A549 treated with CpdA at 1 μM for 4 hours (cell line): ENCODE results near the gene SMARCB1. TPM values are rescaled to one million over a fixed set of nuclear protein-coding genes. Genes with fewer than 3 reads are reported as not detected.

ENCODE experiments used
- total RNA-seq: library from RNA; stranded (reverse); fragments of 200-300 nt; extraction: Qiagen RNA extraction; gene quantifications from 5 replicates; pipeline ENCODE4 v1.2.3, GENCODE V29; 2022; ENCODE audit warnings: low read depth

The SMARCB1 gene
- total RNA-seq = 51.1 to 56.6 TPM (median 55.8 TPM) in 5 replicates

DNA sequence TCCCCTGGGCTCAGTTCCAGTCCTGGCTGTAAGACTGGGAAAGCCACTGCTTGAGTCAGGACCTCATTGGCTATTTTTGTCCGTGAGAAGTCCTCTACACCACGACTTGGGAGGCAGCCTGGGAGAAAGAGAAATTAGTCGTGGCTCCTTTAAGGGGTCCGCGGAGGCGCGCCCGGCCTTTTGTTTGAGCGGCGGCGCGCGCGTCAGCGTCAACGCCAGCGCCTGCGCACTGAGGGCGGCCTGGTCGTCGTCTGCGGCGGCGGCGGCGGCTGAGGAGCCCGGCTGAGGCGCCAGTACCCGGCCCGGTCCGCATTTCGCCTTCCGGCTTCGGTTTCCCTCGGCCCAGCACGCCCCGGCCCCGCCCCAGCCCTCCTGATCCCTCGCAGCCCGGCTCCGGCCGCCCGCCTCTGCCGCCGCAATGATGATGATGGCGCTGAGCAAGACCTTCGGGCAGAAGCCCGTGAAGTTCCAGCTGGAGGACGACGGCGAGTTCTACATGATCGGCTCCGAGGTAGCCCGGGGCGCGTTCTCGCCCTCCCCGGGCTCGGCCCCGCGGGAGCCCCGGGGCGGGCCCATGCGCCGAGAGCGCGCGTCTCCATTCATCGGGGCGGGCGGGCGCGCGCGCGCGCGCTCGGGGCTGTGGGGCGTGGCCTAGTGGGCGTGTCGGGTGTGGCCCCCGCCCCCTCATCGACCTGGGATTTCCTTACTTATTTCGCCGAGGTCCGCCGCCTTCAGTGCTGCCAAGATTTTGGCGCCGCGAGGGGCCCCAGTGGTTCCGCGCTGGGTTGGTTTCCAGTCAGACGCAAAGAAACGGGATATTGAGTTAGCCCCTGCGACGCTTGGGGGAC is at the start of gene SMARCB1:
Gene SMARCB1, plus strand, starts transcription at position 215 of the 848 bp plus-strand sequence. Its CDS starts 204 bp downstream, at position 419.

DNA sequence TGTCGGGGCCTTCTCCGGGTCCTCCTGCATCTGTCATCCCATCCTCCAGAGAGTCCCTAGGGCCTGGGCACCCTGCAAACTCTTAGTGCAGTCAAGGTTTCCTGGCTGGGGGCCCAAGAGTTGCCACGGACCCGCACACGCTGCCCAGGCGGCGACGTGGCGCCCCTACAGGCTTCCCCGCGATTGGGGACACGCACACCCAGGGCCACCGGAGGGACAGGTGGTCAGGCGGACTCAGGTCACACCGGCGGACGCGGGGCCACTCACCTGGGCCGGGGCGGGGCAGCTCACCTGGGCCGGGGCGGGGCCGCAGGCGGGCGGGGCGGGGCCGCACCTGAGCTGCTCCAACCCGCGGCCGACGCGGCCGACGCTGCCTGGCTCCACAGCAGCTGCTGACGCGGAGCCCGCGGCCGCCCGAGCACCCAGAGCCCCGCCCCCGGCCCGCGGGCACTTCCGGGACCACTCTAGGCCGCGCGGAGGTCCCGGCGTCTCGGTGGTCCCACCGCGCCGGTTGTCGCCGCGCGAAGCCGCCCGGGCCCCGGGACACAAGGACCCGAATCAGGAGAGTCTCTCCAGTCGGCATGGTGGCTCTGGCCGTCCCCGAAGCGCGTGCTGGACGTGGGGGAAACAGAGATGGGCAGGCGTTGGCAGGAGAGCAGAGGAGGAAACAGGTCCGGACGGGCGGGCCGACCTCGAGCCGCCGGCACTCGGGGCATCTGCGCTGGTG is 35.9 kb upstream of the SMARCB1 start, which contains the start of gene ZNF70:
Gene ZNF70, minus strand, starts transcription at position 399 of the 727 bp plus-strand sequence. CDS start 5,972 bp downstream, outside the sequence.

DNA sequence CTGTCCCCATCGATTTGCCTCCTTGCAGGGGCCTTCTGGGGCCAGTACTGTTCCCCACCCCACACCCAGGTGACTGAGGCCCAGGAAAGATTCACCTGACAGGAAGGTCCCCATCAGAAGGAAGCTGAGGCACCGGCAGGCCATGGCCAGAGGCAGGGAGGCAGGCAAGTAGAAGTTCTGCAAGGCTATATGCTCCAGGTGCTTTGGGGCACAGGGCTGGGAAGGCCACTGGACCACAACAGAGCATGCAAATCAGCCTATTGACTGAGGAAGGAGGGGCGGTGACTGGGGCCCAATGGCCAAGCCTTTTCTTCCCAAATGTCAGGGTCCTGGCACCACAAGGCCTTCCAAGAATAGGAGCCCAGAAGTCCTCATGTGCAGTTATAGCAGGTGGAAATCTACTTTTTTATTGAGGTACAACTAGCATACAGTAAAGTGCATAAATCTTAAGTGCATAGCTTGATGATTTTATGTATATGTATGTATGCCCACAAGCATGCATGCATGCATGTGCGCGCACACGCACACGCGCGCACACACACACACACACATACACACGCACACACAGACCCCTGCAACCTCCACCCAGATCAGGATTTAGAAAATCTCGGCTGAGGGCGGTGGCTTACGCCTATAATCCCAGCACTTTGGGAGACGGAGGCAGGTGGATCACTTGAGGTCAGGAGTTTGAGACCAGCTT is 32.4 kb upstream of the SMARCB1 start, which contains the start of gene VPREB3:
Gene VPREB3, minus strand, starts transcription at position 206 of the 700 bp plus-strand sequence. Its CDS starts 62 bp downstream, at position 144.

DNA sequence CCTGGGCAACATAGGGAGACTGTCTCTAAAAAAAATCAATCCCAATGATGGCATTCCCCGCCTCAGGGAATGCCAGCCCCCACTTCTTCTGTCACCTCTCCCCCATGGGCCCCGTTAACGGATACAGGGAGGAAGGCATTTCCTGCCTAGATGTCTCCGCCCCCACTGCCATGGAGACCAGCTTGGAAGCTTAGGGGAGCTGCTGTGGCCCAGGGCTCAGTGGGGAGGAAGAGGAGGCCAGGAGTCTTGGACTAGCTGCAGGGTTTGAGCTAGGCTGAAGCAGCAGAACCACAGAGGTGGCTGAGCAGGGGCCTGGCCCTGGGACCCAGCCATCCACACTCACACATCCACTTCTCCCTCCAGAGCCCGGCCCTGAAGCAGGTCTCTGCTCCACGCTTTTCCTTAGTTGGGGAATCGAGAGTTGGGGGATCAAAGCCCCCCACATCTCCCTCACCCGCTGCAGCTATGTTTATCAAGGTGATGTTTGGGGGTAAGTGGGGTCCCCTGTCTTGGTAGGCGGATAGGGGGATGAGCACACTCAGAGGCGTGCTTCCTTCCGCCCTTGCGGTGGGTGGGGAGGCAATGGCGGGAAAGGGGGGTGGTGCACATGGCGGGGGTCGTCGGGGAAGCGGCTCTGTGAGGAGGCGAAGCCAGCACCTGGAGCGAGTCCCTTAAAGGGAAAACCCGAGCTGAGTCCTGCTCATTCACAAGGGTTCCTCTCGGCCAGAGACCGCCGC is 23.8 kb upstream of the SMARCB1 start, which contains the start of gene C22orf15:
Gene C22orf15, plus strand, starts transcription at position 149 of the 737 bp plus-strand sequence. Its CDS starts 317 bp downstream, at position 466.

DNA sequence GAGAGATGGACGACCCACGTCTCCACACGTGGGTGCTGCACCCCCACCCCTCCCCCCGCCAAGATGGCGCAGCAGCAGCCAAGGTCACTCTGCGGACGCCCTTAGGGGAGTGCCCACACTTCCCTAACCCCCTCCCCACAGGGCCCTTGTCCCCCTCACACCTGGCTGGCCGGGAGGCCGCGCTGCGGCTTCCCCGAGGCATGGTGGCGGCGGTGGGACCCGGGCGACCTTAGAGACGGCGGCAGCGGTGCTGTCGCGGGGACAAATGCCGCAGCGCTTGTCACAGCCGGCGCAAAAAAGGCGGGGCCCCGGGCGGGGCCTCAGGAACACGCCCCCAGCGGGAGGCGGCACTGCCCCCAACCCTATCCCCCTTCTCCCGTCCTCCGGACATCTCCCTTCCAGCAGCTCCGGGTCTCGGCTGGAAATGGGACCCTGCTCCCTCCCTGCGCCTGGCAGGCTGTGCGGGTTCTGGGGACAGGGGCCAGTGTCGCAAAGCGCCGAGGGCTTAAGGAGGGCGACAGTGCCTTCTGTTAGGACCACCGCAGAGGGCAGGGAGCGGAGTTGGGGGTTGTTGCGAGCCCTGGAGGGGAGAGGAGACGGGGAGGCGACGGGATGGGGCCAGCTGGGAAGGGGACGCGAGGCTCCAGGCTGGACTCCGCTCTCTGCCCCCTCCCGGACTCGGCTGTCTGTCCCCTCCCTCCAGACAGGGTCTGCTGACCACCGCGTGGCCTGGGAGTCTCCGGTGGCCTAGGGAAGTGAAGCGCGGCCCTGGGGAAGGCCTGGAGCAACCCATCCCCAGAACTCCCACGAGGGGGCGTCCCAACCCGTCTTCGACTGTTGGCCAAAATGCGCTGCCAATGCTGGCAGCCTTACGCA is 18.9 kb upstream of the SMARCB1 start, which contains the start of gene CHCHD10:
Gene CHCHD10, minus strand, starts transcription at position 300 of the 876 bp plus-strand sequence. Its CDS starts 98 bp downstream, at position 202.

DNA sequence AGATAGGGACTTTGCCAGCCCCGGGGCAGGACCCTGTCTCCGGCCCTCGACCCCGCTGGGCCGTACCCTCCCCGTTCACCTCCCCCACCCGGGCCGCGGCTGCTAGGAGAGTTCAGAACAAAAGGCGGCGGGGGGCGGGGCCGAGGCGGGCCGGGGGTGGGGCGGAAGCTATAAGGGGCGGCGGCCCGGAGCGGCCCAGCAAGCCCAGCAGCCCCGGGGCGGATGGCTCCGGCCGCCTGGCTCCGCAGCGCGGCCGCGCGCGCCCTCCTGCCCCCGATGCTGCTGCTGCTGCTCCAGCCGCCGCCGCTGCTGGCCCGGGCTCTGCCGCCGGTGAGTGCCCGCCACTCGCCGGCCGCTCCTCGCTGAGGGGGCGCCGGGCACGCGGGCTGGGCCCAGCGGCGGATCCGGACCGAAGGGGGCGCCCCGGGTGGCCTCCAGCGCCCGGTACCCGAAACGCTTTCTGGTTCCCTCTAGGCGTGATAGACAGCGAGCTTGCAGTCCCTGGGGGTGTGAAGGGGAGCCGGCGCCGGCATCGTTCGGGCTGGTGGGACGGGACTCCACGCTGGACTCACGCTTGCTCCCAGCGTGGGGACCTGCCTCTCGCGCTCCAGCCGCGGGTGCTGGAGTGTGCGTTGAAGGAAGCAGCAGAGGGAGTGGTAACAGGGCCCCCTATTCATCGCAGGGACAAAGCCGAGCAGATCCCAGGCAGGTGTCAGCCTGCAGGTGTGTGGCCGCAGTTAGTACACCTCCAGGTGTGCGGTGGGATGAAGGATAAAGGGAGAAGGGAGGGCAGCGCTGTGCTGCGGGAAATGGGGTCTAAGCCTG is 13.9 kb upstream of the SMARCB1 start, which contains the start of gene MMP11:
Gene MMP11, plus strand, starts transcription at position 201 of the 825 bp plus-strand sequence. Its CDS starts 22 bp downstream, at position 223.

DNA sequence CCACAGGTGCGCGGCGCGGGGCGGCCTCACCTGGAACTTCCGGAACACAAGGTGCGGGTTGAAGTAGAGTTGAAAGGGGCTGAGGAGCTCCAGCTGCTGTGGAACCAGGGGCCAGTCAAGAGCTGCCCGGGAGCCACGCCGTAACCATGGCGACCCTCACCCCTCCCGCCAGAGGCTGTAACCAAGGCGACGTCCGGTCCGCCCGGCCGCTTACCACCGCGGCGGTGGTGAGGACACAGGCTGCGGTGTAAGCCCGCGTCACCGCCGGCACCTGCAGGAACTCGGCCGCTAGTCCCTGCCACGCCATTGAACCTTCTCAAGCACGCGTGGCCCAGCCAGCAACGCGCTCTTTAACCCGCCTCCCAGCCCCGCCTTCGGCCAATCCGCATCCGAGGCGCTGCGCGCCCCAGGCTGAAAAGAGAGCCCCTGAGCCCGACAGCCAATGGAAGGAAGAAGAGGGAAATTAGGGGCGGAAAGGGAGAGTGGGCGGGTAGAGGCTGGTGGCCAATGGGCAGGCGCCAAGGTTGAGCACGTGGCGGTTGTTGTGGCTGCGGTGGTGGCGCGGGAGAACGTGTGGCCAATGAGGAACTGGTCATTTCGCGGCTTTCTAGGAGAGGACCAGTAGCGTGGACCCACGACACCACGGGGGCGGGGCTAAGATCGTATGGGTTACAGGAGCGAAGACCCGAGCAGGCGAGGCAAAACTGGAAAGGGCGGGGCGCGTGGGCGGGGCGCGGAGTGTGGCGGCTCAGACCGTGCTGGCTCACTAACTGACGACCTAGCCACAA is 52.1 kb downstream of the SMARCB1 start, which contains the start of gene DERL3:
Gene DERL3, minus strand, starts transcription at position 326 of the 788 bp plus-strand sequence. Its CDS starts 19 bp downstream, at position 307.

DNA sequence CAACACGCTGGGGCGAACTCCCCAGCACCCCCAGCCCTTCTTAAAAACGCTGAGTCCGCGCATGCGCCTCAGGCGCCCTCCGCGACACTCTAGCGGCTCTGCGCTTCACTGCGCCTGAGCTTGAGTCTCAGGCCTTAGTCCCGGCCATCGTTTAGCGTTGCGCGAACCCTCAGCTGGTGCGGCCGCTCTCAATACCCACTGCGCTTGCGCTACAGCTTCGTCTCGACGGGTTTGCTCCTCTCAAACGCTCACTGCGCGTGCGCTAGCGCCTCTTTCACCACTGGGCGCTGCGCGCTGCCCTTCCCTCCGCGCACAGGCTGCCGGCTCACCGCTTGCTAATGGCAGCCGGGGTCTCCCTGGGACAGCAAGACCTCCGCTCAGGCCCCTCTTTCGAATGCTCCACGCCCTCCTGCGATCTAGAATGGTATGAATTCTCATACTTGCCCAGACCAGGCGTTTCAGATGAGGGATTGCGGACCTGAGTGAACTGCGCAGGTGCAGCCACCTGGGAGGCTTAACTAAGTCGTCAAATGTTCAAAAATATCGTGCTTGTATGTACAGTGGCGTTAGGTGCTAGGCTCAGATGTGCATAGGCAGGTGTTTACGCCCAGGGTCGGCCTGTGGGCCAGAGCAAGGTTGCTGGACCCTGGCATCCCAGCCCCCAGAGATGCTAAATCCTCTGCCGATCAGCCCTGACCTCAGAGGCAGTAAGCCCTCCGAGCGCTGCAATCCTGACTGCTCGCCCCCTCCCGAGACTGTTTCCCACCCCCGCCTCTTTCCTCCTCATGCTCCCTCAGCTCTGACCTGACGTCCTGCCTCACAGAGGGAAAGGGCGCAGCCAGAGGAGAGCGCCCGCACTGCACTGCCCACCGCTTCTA is 71.1 kb downstream of the SMARCB1 start, which contains the start of gene SLC2A11:
Gene SLC2A11, plus strand, starts transcription at position 270 of the 878 bp plus-strand sequence. Its CDS starts 125 bp downstream, at position 395.

Other genes with a start within 250 kb of the SMARCB1 start
- gene IGLL1, start 206.7 kb upstream of the SMARCB1 start, total RNA-seq = not detected in 5 replicates
- gene DRICH1, start 154.6 kb upstream of the SMARCB1 start, total RNA-seq = 0.18 to 0.50 TPM (median 0.26 TPM) in 3 of 5 replicates, not detected in the others
- not detected in 5 replicates for gene RGL4, start 96.0 kb upstream of the SMARCB1 start, total RNA-seq
- 0.86 to 1.2 TPM (median 1.0 TPM) in 5 replicates for gene ZNF70, start 35.9 kb upstream of the SMARCB1 start, total RNA-seq
- gene VPREB3, start 32.5 kb upstream of the SMARCB1 start, total RNA-seq = 0.39 to 1.6 TPM (median 0.79 TPM) in 4 of 5 replicates, not detected in the other
- gene C22orf15, start 24.0 kb upstream of the SMARCB1 start, total RNA-seq = not detected in 5 replicates
- 75.0 to 180 TPM (median 165 TPM) in 5 replicates for gene CHCHD10, start 19.0 kb upstream of the SMARCB1 start, total RNA-seq
- 0.09 to 0.18 TPM (median 0.12 TPM) in 4 of 5 replicates, not detected in the other for gene MMP11, start 14.1 kb upstream of the SMARCB1 start, total RNA-seq
- gene DERL3, start 52.0 kb downstream of the SMARCB1 start, total RNA-seq = 0.22 to 0.64 TPM (median 0.52 TPM) in 5 replicates
- 7.6 to 9.9 TPM (median 9.5 TPM) in 5 replicates for gene SLC2A11, start 70.9 kb downstream of the SMARCB1 start, total RNA-seq
- 464 to 961 TPM (median 856 TPM) in 5 replicates for gene MIF, start 107.4 kb downstream of the SMARCB1 start, total RNA-seq
- 0.28 to 0.48 TPM (median 0.40 TPM) in 4 of 5 replicates, not detected in the other for gene GSTT2B, start 174.2 kb downstream of the SMARCB1 start, total RNA-seq
- gene DDTL, start 179.9 kb downstream of the SMARCB1 start, total RNA-seq = 1.5 to 2.0 TPM (median 1.8 TPM) in 5 replicates
- 108 to 167 TPM (median 151 TPM) in 5 replicates for gene DDT, start 187.5 kb downstream of the SMARCB1 start, total RNA-seq
- gene GSTT2, start 193.2 kb downstream of the SMARCB1 start, total RNA-seq = not detected in 5 replicates
- not detected in 5 replicates for gene GSTT4, start 218.5 kb downstream of the SMARCB1 start, total RNA-seq
- gene CABIN1, start 224.3 kb downstream of the SMARCB1 start, total RNA-seq = 15.3 to 24.3 TPM (median 21.2 TPM) in 5 replicates